Glomerular visceral epithelial cell (primary cell): ENCODE measurements around the gene HRH1.
"Not testable (repeated sequence)": the region's sequence is repeated elsewhere in the genome, so short reads cannot be mapped to it uniquely, and the experiment has no call there.

Experiments
- DNase-seq: peaks from one replicate; pipeline ENCODE4 v3.0.0-alpha.2; 2016; ENCODE audit errors: extremely low spot score

The HRH1 gene

DNA sequence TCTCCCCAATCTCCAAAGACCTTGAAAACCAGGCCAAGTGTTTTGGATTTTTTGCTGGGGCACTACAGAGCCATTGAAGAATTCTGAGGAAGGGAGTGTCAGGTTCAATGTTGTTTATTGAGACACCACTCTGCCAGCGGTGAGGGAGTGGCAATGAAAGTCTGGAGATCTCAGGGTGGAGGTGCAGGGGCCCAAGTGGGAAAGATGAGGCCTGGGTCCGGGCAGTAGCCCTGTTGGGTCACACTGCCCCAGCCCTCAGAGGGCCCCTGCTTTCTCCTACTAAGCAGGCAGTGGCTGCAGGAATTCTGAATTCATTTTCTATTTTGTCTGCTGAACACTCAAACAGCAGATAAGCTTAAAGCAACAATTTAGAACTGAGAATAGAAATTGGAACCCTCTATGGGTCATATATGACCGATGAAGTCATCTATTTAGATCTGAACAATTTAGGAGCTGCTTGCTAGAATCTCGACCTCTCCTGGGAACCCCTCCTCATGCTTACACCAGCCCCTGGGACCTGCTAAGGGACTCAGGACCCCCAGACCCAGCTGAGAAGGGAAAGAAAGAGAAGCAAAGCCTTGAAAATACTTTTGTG lies 17.9 kb downstream of the HRH1 start:
- DNase-seq = no peak

DNA sequence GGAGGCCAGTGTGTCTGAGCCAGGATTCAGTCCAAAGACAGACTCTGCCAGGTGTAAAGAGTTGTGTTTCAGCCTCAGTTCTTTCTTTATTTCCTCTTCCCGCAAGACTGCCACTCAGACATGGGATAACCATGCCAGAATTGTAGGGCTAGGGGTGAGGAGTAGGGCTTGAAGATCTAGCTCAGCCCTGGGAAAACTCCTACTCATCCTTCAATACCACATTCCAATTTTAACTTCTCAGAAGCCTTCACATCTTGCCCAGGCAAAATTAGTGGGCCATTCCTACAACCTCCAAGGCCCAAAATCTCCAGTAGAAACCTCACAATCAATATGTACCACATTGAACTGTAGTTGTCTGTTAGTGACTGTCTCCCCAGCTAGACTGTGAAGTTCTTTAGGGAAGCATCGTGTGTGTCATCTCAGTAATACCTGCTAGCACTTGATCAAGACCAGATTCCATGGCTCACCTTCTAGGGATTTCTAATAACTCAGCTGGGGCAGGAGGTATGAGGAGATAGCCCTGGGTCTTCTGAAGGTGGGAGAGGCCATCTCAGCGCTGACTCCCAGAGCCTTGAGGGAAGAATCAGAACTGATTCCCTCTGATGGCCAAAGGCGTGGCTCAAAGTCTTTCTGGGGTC lies 19.7 kb downstream of the HRH1 start:
- no peak for DNase-seq

GRCh38 chr3:11178421-11178820 lies 24.1 kb downstream of the HRH1 start:
- no peak for DNase-seq

DNA sequence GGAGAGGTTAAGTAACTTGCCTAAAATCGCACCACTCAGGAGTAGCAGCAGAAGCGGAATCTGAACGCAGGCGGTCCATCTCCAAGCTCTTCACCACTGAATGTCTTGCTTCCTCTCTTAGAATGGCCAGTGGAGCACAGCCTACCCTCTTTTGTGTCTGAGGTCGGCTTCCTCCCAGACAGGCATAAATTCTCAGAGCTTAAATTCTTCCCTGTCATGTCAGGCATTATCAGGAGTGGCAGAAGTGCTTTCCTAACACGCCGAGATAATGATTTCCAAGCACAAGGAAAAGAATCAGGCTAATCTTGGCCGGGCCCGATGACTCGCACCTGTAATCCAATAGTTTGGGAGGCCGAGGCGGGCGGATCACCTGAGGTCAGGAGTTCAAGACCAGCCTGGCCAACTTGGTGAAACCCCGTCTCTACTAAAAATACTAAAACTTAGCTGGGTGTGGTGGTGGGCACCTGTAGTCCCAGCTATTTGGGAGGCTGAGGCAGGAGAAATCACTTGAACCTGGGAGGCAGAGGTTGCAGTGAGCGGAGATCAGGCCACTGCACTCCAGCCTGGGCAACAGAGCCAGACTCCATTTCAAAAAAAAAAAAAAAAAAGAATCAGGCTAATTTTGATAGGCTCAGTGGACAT lies 30.2 kb downstream of the HRH1 start:
- not testable (repeated sequence) for DNase-seq

GRCh38 chr3:11185144-11185543 lies 30.9 kb downstream of the HRH1 start:
- no peak for DNase-seq

GRCh38 chr3:11185564-11186317 lies 31.4 kb downstream of the HRH1 start:
- DNase-seq = peak; percentile 71

DNA sequence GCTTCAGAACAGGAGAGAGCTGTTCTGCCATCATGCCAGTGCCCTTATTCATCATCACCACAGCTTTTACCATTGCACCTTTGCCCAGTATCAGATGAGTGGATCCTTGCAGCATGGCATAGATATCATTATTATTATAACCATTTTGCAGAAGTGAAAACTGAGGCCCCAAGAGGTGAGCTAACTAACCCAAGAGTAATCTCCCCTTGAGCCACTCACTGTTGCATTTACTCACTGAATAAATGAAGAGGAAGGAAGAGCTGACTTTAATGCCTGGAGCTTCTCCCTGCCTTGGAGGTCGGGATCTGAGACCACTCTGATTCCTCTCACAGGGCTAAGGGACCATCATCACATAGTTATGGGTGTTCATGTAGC lies 32.0 kb downstream of the HRH1 start:
- DNase-seq = no peak

- DNase-seq = no peak
These were observed 32.5 kb downstream of the HRH1 start for GRCh38 chr3:11186771-11187191.

- DNase-seq = no peak
These were observed 33.4 kb downstream of the HRH1 start for GRCh38 chr3:11187681-11188080.

DNA sequence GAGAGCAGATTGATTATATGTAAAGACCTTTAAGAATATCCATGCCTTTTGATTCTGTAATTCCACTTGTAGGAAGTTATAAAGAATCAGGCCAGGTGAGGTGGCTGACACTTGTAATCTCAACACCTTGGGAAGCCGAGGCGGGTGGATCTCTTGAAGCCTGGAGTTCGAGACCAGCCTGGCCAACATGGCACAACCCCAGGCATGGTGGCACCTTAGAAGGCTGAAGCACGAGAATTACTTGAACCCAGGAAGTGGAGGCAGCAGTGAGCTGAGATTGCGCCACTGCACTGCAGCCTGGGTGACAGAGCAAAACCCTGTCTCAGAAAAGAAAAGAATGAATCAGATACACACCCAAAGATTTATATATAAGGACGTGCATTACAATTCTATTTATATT lies 33.9 kb downstream of the HRH1 start:
- DNase-seq = no peak

GRCh38 chr3:11195201-11195600 lies 40.9 kb downstream of the HRH1 start:
- DNase-seq = no peak

DNA sequence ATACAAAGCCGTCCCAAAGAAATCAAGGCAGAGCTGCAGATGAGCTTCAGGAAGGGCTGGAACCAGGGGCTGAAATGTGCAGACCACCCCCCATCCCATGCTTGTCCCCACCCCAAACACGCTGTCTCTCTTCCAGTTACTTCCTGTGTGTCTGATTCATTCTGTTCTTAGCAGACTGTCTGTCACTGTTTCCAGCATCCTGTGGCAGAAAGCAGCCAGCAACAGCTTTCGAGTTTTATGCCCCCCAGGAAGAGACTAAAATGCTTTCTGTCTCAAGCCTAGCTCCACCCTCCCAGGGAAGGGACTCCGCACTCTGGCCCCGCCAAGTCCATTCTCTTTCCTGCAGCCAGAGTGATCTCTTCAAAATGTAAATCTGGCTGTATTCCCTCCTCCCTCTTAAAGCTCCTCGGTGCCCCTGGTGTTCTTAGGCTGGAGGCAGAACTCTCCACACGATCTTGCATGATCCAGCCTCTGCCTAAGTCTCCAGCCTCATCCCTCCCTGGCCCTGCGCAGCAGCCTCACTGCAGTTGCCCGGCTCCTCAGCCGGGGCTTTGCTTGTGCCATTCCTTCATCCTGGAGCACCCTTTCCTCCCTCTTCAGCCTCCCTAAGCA lies 41.5 kb downstream of the HRH1 start:
- DNase-seq = peak; percentile 69

DNA sequence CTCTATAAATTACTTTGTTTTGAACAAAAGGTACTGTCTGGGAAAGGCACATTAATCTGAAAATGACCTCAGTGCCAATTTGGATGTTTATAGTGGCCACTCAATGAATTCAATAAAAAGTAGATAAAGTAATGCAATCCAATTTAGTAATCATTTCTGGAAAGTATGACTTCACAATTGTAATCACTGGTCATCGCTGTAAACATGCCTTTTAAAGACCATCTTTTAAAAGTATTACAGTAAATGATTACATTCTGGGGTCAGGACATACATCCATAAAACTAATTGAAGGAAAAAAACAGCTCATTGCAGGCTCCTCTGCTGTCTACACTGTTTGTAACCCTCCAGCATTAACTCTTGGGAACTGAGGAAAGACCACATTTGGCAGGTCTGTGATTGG lies 43.2 kb downstream of the HRH1 start:
- DNase-seq = no peak

GRCh38 chr3:11198070-11198469 lies 43.8 kb downstream of the HRH1 start:
- no peak for DNase-seq

DNA sequence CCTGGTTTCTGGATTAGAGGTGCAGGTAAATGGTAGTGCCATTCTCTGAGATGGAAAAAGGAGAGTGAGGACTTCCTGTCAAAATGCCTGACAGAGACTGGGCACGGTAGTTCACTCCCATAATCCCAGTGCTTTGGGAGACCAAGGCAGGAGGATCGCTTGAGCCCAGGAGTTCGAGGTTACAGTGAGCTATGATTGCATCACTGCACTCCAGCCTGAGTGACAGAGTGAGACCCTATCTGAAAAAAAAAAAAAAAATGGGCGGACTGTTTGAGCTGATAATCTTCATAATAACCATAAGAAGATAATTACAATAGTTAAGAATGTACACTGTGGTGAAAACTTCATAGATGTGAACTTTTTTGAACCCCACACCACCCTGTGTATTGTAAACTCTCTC lies 44.2 kb downstream of the HRH1 start:
- no peak for DNase-seq

DNA sequence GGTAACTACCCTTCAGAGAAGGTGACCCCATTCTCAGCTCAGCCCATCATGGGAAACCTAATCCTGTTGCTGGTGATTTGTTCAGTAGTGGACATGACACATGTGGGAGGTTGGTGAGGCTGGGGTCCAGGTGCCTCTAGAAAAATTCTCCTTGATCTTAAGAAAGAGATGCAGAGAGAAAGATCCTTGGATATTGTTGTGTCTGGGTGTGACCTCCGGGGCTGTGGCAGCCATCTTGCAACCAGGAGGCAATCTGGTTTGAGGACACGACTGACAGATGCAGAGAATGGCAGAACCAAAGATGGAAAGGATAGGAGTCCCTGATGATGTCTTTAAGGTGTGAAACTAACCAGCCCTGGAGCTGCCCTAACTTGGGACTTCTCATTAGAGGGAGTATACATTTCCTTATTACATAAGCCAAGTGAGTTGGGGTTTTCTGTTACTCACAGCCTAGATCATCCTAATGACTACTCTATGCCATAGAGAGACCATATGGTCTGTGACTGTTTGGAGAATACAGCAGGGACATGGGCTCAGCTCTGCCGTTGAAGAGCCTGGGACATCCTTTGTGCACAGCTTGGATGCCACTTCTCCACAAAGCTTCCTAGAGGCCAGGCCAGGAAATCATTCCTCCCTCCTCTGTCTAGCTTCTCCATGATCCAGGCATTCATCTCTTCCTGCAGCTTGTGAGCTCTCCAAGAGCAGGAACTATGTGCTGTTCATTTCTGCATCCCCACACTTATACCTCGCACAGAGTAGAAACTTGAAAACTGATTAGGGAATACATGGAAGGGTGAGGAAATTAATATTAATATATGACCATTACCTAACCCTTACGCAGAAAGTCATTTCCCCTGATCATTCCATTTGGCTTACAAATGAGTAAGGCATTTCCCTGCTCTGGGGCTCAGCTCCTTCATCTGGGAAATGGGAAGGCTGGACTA lies 45.9 kb downstream of the HRH1 start:
- no peak for DNase-seq

DNA sequence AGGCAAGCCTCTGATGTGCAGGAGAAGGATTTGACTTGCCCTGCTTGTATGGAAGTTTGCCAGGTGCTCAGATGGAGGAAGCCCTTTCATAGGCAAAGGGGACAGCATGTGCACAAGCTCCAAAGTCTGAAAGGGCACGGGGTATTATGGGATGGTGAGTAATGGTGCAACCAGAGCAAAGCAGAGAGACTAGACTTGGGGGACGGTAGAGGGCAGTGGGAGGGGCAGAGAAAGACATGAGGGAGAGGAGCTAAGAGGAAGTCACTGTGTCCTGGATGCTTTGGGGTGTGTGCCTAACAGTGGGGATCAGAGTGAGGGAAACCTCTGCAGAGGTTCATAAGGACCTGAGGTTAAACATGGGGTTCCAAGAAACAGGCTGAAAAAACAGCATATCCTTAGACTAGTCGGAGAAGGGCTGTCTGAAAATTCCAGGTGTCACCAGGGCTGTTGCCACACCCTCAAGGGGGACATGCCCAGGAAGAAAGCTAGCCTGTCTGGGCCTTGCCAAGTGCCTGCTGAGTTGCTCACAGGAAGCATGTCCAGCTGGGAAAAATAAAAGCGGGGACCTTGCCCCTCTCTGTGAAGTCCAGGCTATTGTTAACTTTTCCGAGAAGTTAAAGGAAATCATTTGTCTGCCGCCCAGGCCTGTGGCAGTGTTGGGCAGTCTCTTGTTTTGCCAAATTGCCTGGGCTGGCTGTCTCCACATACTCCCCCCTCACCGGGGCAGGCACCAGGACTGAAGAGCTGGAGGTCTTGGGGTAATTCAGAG lies 47.1 kb downstream of the HRH1 start:
- no peak for DNase-seq

- DNase-seq = no peak
These were observed 49.7 kb downstream of the HRH1 start for GRCh38 chr3:11203961-11204360.

DNA sequence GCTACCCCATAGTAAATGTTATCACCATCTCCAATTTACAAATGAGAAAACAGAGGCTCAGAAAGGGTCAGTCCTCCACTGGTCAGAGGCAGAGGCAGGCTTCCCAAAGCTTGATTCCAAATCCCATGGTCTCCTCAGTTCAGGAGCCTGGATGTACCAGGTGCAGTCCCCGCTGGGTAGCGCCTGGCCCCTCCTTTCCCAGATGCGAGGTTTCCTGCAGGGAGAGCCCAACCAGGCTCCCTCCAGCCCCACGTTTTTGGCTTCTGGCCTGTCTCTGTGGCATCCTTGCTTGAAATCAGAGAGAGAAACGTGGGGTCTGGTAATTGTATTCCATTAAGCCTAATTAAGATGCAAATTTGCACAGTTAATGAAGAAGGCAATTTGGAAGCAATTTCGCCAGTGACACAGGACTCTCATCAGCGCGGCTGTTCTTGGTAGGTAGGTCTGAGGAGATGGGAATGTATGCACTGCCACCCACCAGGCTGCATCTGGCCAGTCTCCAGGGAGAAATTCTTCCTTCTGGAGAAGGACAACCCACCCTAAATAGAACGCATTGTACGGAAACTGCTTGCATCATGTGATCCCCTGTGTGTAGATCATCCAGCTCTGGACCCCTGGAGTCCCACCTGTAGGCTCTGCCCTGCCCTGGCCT lies 50.5 kb downstream of the HRH1 start:
- DNase-seq = no peak

DNA sequence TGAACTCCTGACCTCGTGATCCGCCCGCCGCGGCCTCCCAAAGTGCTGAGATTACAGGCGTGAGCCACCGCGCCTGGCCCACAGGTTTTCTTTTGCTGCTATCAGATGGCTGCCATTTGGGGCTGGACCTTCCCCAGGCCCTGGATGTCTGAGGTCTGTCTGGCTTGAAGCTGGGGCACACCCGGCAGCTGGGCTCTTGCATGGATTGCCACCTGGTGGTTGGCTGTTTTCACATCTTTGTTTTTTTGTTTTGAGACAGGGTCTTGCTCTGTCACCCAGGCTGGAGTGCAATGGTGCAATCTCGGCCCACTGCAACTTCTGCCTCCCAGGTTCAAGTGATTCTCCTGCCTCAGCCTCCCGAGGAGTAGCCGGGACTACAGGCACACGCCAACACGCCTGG lies 51.6 kb downstream of the HRH1 start:
- DNase-seq = not testable (repeated sequence)
